ENCODE data around the gene UBR3. TPM values are rescaled to one million over a fixed set of nuclear protein-coding genes. Genes with fewer than 3 reads are reported as not detected.

Gene UBR3
- total RNA-seq, 1 experiment from 2014 or later, result 21.9 TPM

DNA sequence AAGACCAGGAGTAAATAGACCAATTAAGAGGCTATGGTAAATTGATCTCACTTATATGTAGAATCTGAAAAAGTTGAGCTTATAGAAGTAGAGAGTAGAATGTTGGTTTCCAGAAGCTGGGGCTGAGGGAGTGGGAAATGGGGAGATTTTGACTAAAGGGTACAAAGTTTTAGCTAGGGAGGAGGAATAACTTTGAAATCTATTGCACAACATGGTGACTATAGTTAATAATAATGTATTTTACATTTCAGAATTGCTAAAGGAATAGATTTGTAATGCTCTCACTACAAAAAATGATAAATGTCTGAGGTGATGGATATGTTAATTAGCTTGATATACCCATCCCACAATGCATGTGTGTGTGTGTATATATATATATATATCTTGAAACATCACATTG is 82.1 kb downstream of the UBR3 start:
- Histone ChIP-seq H3K79me1 (ENCODE audit: insufficient read depth, low read depth, low read length, poor library complexity, severe bottlenecking) (no peaks in the 10 kb centered on the region), H3T11ph (ENCODE audit: low read length) (no peak overlapping the region), H3K4me1 (ENCODE audit: insufficient read depth, low read length) (no peaks in the 10 kb centered on the region), H2AK5ac (ENCODE audit: insufficient read length, low read length) (no peak overlapping the region), H4K5ac (ENCODE audit: insufficient read length, low read depth, low read length) (no peak overlapping the region), H3K18ac (ENCODE audit: insufficient read length, low read depth, low read length) (no peak overlapping the region), H3K27ac (ENCODE audit: insufficient read length, low read depth, low read length) (no peak overlapping the region), H2BK120ac (ENCODE audit: low read depth, low read length, poor library complexity, severe bottlenecking) (no peak overlapping the region), H3K4me2 (ENCODE audit: insufficient read depth, insufficient read length, low read length) (no peak overlapping the region), H3K23ac (ENCODE audit: insufficient read length, low read depth, low read length) (no peak overlapping the region), H2BK12ac (ENCODE audit: insufficient read length, low read depth, low read length) (no peak overlapping the region), H3K27me3 (ENCODE audit: insufficient read depth, low read length) (no peaks in the 10 kb centered on the region), H3K56ac (ENCODE audit: insufficient read length, low read depth, low read length) (no peak overlapping the region), H4K8ac (replicated peaks; ENCODE audit: insufficient read length, low read depth, low read length) (no peak overlapping the region), H4K91ac (ENCODE audit: insufficient read length, low read depth, low read length) (no peak overlapping the region), H3K4ac (ENCODE audit: low read depth, low read length) (no peak overlapping the region), H3K14ac (ENCODE audit: insufficient read depth, low read length) (no peak overlapping the region), H3K9ac (ENCODE audit: extremely low read depth, insufficient read length, low read length) (no peak overlapping the region), H3K9me3 (ENCODE audit: control insufficient read depth, low read depth, low read length) (no peaks in the 10 kb centered on the region), H3K79me2 (ENCODE audit: insufficient read depth, low read length) (no peaks in the 10 kb centered on the region), H2BK20ac (ENCODE audit: low read depth, low read length, poor library complexity, severe bottlenecking) (no peak overlapping the region), H2BK15ac (ENCODE audit: low read depth, low read length) (no peak overlapping the region), H3K23me2 (ENCODE audit: insufficient read length, low read depth, low read length, poor library complexity, severe bottlenecking) (no peaks in the 10 kb centered on the region), H2AFZ (ENCODE audit: low read length) (no peak overlapping the region), H4K20me1 (ENCODE audit: control insufficient read depth, insufficient read depth, insufficient read length) (no peaks in the 10 kb centered on the region), H2BK5ac (ENCODE audit: insufficient read length, low read length) (no peak overlapping the region)
- H3K36me3 Mint-ChIP-seq (ENCODE audit: insufficient read depth in 1 of 3, low read depth in 3 of 3), result peaks cover 0 to 9% (median 5%) of the 10 kb centered on the region in 3 experiments; a peak in 3 of 7 replicates
- no peaks in the 10 kb centered on the region for H3K27me3 Mint-ChIP-seq (ENCODE audit: low read depth)
- no peak overlapping the region; a peak in 1 of 7 replicates for H3K27ac Mint-ChIP-seq
- peaks cover 0 to 3% of the 10 kb centered on the region in 2 experiments; a peak in 1 of 4 replicates for H3K4me1 Mint-ChIP-seq
- no peaks in the 10 kb centered on the region for H3K9me3 Mint-ChIP-seq
- TF ChIP-seq, protein P1, sequence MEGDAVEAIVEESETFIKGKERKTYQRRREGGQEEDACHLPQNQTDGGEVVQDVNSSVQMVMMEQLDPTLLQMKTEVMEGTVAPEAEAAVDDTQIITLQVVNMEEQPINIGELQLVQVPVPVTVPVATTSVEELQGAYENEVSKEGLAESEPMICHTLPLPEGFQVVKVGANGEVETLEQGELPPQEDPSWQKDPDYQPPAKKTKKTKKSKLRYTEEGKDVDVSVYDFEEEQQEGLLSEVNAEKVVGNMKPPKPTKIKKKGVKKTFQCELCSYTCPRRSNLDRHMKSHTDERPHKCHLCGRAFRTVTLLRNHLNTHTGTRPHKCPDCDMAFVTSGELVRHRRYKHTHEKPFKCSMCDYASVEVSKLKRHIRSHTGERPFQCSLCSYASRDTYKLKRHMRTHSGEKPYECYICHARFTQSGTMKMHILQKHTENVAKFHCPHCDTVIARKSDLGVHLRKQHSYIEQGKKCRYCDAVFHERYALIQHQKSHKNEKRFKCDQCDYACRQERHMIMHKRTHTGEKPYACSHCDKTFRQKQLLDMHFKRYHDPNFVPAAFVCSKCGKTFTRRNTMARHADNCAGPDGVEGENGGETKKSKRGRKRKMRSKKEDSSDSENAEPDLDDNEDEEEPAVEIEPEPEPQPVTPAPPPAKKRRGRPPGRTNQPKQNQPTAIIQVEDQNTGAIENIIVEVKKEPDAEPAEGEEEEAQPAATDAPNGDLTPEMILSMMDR (conservative IDR thresholded peaks at IDR 0.05), result no peak
- DNase-seq, result no peak
- no peak overlapping the region for H3K4me3 Mint-ChIP-seq

Data from H9 (cell line).